ENCODE data around the gene HMGN5.

Gene HMGN5

DNA sequence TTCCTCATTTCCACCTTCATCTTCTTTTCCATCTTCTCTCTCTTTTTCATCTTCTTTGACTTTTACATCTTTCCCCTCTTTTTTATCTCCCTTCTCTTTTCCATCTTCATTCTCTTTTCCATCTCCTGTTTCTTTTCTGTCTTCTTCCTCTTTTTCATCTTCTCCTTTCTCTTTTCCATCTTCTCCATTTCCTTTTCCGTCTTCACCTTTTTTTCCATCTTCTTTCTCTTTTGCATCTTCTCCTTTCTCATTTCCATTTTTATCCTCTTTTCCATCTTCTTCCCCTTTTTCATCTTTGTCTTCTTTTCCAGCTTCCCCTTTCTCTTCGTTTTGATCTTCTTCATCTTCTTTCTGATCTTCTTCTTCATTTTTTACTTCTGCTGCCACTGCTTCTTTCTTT lies 87.0 kb downstream of the HMGN5 start:
- no peak for DNase-seq

DNA sequence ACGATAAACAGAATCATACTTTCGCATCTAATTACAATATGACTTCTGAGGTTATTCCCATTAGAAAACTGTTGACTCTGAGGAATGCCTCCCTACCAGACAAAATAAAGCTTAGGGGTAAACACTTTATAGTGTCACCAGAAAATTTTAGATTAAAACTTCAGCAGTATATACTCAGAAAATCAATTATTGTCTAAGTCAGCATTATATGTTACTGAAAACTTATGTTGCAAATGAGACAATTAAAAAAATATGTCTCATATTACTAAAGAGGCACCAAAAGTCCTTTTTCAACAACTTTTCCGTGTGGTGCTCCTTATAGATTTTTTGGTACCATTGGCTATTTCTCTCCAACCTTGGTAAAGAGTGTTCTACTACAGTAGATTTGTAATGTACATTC lies 91.4 kb downstream of the HMGN5 start:
- no peak for DNase-seq

DNA sequence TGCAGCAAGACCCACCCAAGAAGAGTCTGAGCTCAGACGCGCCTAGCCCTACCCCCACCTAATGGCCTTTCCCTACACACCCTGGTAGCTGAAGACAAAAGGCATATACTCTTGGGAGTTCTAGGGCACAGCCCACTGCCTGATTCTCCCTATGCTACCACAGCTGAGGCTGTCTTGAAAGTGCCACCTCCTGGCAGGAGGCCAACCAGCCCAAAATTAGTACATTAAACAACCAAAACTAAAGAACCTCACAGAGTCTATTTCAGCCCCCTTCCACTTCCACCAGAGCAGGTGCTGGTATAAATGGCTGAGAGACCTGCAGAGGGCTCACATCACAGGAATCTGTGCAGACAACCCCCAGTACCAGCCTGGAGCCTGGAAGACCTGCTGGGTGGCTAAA lies 119.1 kb downstream of the HMGN5 start:
- DNase-seq: no peak
